Measurements from ENCODE around the gene NLRP1.

The NLRP1 gene

GRCh38 chr17:5535436-5535835 is 48.9 kb downstream of the NLRP1 start:
- TF ChIP-seq TAF1 (IDR thresholded peaks at IDR 0.05; ENCODE audit: borderline replicate concordance, insufficient read depth, low read length) (no peak), SIN3A (IDR thresholded peaks at IDR 0.05; ENCODE audit: borderline replicate concordance, insufficient read depth, low read length) (no peak), FOXP2 (optimal IDR thresholded peaks at IDR 0.05; ENCODE audit: borderline replicate concordance, extremely low read depth, extremely low read length, insufficient read depth) (no peak), REST (IDR thresholded peaks at IDR 0.05; ENCODE audit: insufficient read depth in 1 of 2, low read depth in 2 of 2, low read length in 2 of 2) (no peak), POLR2AphosphoS5 (IDR thresholded peaks at IDR 0.05; ENCODE audit: low read depth, low read length) (no peak)

- TF ChIP-seq FOXP2 (optimal IDR thresholded peaks at IDR 0.05; ENCODE audit: borderline replicate concordance, extremely low read depth, extremely low read length, insufficient read depth) = no peak
- no peak for TF ChIP-seq TAF1 (IDR thresholded peaks at IDR 0.05; ENCODE audit: borderline replicate concordance, insufficient read depth, low read length)
- TF ChIP-seq REST (IDR thresholded peaks at IDR 0.05; ENCODE audit: insufficient read depth in 1 of 2, low read depth in 2 of 2, low read length in 2 of 2) = no peak
- no peak for TF ChIP-seq SIN3A (IDR thresholded peaks at IDR 0.05; ENCODE audit: borderline replicate concordance, insufficient read depth, low read length)
- no peak for TF ChIP-seq POLR2AphosphoS5 (IDR thresholded peaks at IDR 0.05; ENCODE audit: low read depth, low read length)
Observed at GRCh38 chr17:5533486-5534315, 50.6 kb downstream of the NLRP1 start.

- TF ChIP-seq TAF1 (IDR thresholded peaks at IDR 0.05; ENCODE audit: borderline replicate concordance, insufficient read depth, low read length) (no peak), REST (IDR thresholded peaks at IDR 0.05; ENCODE audit: insufficient read depth in 1 of 2, low read depth in 2 of 2, low read length in 2 of 2) (no peak), SIN3A (IDR thresholded peaks at IDR 0.05; ENCODE audit: borderline replicate concordance, insufficient read depth, low read length) (no peak), POLR2AphosphoS5 (IDR thresholded peaks at IDR 0.05; ENCODE audit: low read depth, low read length) (no peak), FOXP2 (optimal IDR thresholded peaks at IDR 0.05; ENCODE audit: borderline replicate concordance, extremely low read depth, extremely low read length, insufficient read depth) (no peak)
Observed at GRCh38 chr17:5532581-5532980, 51.7 kb downstream of the NLRP1 start.

GRCh38 chr17:5531085-5531418 is 53.3 kb downstream of the NLRP1 start:
- TF ChIP-seq POLR2AphosphoS5 (IDR thresholded peaks at IDR 0.05; ENCODE audit: low read depth, low read length) (no peak), SIN3A (IDR thresholded peaks at IDR 0.05; ENCODE audit: borderline replicate concordance, insufficient read depth, low read length) (no peak), REST (IDR thresholded peaks at IDR 0.05; ENCODE audit: insufficient read depth in 1 of 2, low read depth in 2 of 2, low read length in 2 of 2) (no peak), FOXP2 (optimal IDR thresholded peaks at IDR 0.05; ENCODE audit: borderline replicate concordance, extremely low read depth, extremely low read length, insufficient read depth) (no peak), TAF1 (IDR thresholded peaks at IDR 0.05; ENCODE audit: borderline replicate concordance, insufficient read depth, low read length) (no peak)
